HG02623 (cell line): ENCODE data around the gene GPT2.

Experiments used
- ATAC-seq: cut with Tn5 transposase; IDR thresholded peaks from one replicate; pipeline ENCODE4 v1.9.1; 2021; ENCODE audit warnings: moderate library complexity; ENCODE audit not compliant: unreplicated experiment

Gene GPT2

GRCh38 chr16:46883690-46884512 lies at the start of gene GPT2:
TSS of gene GPT2 (plus strand) at chr16:46884362. CDS start at chr16:46884716, 354 bp downstream.
- ATAC-seq, result peak; percentile 97

- no peak for ATAC-seq
Observed at GRCh38 chr16:46836534-46837530, 47.3 kb upstream of the GPT2 start.

- ATAC-seq, result no peak
Observed at GRCh38 chr16:46839986-46840443, 44.1 kb upstream of the GPT2 start.

- no peak for ATAC-seq
Observed at GRCh38 chr16:46842192-46842895, 41.8 kb upstream of the GPT2 start.

- ATAC-seq, result no peak
Observed at GRCh38 chr16:46843898-46844642, 40.1 kb upstream of the GPT2 start.

GRCh38 chr16:46844771-46845170 lies 39.4 kb upstream of the GPT2 start:
- no peak for ATAC-seq

- ATAC-seq, result no peak
Observed at GRCh38 chr16:46845952-46846351, 38.2 kb upstream of the GPT2 start.

GRCh38 chr16:46848768-46849764 lies 35.1 kb upstream of the GPT2 start:
- no peak for ATAC-seq

GRCh38 chr16:46850619-46851555 lies 33.3 kb upstream of the GPT2 start:
- peak; percentile 54 for ATAC-seq

- no peak for ATAC-seq
Observed at GRCh38 chr16:46852130-46852529, 32.0 kb upstream of the GPT2 start.

- no peak for ATAC-seq
Observed at GRCh38 chr16:46853713-46854443, 30.3 kb upstream of the GPT2 start.

- no peak for ATAC-seq
Observed at GRCh38 chr16:46854846-46855245, 29.3 kb upstream of the GPT2 start.

GRCh38 chr16:46855389-46855788 lies 28.8 kb upstream of the GPT2 start:
- no peak for ATAC-seq

GRCh38 chr16:46857368-46857945 lies 26.7 kb upstream of the GPT2 start:
- no peak for ATAC-seq

GRCh38 chr16:46858151-46858550 lies 26.0 kb upstream of the GPT2 start:
- no peak for ATAC-seq

GRCh38 chr16:46859719-46860152 lies 24.4 kb upstream of the GPT2 start:
- ATAC-seq, result no peak
